Measurements from ENCODE around the gene DACH1.

DACH1 gene

DNA sequence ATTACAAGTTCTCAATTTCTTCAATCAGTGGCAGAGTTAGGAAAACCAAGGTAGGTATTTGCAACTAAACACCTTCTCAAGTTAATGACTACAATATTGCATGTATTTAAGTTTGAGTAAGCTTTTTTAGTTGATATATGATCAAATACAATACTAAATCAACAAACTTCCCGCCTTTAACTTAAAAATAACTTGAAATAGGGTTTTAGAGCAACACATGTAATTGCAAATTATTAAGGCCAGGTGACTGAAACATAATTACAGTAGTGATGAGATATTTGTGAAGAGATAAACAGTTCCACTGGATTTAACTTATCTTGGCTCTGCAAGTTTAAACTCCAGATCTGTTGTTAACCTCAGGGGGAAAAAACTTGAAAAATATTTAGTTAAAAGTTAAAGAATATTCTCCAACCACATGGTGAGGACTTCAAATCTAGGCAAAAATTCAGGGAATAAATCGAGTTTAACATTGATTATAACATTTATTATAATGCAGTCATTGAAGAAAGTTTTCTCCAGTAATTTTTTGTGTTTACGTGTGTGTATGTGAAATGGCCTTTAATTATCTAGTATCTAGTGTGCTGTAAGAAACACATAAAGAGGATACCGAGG, 3.6 kb downstream of the DACH1 start:
- no peak overlapping the region for H3K4me3 ChIP-seq (ENCODE audit: low read length)
- TF ChIP-seq, protein P1, sequence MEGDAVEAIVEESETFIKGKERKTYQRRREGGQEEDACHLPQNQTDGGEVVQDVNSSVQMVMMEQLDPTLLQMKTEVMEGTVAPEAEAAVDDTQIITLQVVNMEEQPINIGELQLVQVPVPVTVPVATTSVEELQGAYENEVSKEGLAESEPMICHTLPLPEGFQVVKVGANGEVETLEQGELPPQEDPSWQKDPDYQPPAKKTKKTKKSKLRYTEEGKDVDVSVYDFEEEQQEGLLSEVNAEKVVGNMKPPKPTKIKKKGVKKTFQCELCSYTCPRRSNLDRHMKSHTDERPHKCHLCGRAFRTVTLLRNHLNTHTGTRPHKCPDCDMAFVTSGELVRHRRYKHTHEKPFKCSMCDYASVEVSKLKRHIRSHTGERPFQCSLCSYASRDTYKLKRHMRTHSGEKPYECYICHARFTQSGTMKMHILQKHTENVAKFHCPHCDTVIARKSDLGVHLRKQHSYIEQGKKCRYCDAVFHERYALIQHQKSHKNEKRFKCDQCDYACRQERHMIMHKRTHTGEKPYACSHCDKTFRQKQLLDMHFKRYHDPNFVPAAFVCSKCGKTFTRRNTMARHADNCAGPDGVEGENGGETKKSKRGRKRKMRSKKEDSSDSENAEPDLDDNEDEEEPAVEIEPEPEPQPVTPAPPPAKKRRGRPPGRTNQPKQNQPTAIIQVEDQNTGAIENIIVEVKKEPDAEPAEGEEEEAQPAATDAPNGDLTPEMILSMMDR (IDR thresholded peaks at IDR 0.05; ENCODE audit: low read depth, low read length): no peak
- TF ChIP-seq EZH2phosphoT487 (IDR thresholded peaks at IDR 0.05; ENCODE audit: low read depth): no peak
- no peak overlapping the region for H2AFZ ChIP-seq (ENCODE audit: low read depth, low read length)
- no peaks in the 10 kb centered on the region for H4K20me1 ChIP-seq (ENCODE audit: insufficient read depth, low read length)
- no peak overlapping the region for H3K27ac ChIP-seq (ENCODE audit: low read length)
- H3K9ac ChIP-seq (ENCODE audit: low read length): no peak overlapping the region
- no peaks in the 10 kb centered on the region for H3K36me3 ChIP-seq (replicated peaks; ENCODE audit: low read depth, low read length)
- H3K4me2 ChIP-seq (ENCODE audit: low read length): no peak overlapping the region
- H3K79me2 ChIP-seq (ENCODE audit: low read length): no peaks in the 10 kb centered on the region
- H3K4me1 ChIP-seq (ENCODE audit: low read length): no peaks in the 10 kb centered on the region
- H3K27me3 ChIP-seq (ENCODE audit: low read depth, low read length): no peaks in the 10 kb centered on the region
- H3K9me3 ChIP-seq (ENCODE audit: insufficient read depth, low read length): 0 out of 2 replicates have a peak, but pooled peaks cover 3% of the 10 kb centered on the region

GRCh38 chr13:71862459-71862943, 4.5 kb downstream of the DACH1 start:
- TF ChIP-seq EZH2phosphoT487 (IDR thresholded peaks at IDR 0.05; ENCODE audit: low read depth): no peak
- TF ChIP-seq, protein P1 (IDR thresholded peaks at IDR 0.05; ENCODE audit: low read depth, low read length): no peak
- H3K4me1 ChIP-seq (ENCODE audit: low read length): no peaks in the 10 kb centered on the region

GRCh38 chr13:71861769-71862458, 5.1 kb downstream of the DACH1 start:
- Histone ChIP-seq H3K27me3 (ENCODE audit: low read depth, low read length) (no peaks in the 10 kb centered on the region), H3K4me1 (ENCODE audit: low read length) (no peaks in the 10 kb centered on the region), H3K27ac (ENCODE audit: low read length) (no peak overlapping the region), H3K9me3 (ENCODE audit: insufficient read depth, low read length) (0 out of 2 replicates have a peak, but pooled peaks cover 3% of the 10 kb centered on the region), H4K20me1 (ENCODE audit: insufficient read depth, low read length) (no peaks in the 10 kb centered on the region), H3K79me2 (ENCODE audit: low read length) (no peaks in the 10 kb centered on the region), H2AFZ (ENCODE audit: low read depth, low read length) (no peak overlapping the region), H3K36me3 (replicated peaks; ENCODE audit: low read depth, low read length) (no peaks in the 10 kb centered on the region), H3K9ac (ENCODE audit: low read length) (no peak overlapping the region), H3K4me3 (ENCODE audit: low read length) (no peak overlapping the region), H3K4me2 (ENCODE audit: low read length) (no peak overlapping the region)
- no peak for TF ChIP-seq EZH2phosphoT487 (IDR thresholded peaks at IDR 0.05; ENCODE audit: low read depth)
- TF ChIP-seq, protein P1 (IDR thresholded peaks at IDR 0.05; ENCODE audit: low read depth, low read length): no peak

More at GRCh38 chr13:71862459-71862943, 4.5 kb downstream of the DACH1 start:
- H4K20me1 ChIP-seq (ENCODE audit: insufficient read depth, low read length): no peaks in the 10 kb centered on the region
- H3K9me3 ChIP-seq (ENCODE audit: insufficient read depth, low read length): 0 out of 2 replicates have a peak, but pooled peaks cover 3% of the 10 kb centered on the region
- no peak overlapping the region for H2AFZ ChIP-seq (ENCODE audit: low read depth, low read length)
- no peak overlapping the region for H3K9ac ChIP-seq (ENCODE audit: low read length)
- H3K79me2 ChIP-seq (ENCODE audit: low read length): no peaks in the 10 kb centered on the region
- H3K36me3 ChIP-seq (replicated peaks; ENCODE audit: low read depth, low read length): no peaks in the 10 kb centered on the region
- H3K27ac ChIP-seq (ENCODE audit: low read length): no peak overlapping the region
- no peak overlapping the region for H3K4me3 ChIP-seq (ENCODE audit: low read length)
- H3K27me3 ChIP-seq (ENCODE audit: low read depth, low read length): no peaks in the 10 kb centered on the region
- no peak overlapping the region for H3K4me2 ChIP-seq (ENCODE audit: low read length)

DNA sequence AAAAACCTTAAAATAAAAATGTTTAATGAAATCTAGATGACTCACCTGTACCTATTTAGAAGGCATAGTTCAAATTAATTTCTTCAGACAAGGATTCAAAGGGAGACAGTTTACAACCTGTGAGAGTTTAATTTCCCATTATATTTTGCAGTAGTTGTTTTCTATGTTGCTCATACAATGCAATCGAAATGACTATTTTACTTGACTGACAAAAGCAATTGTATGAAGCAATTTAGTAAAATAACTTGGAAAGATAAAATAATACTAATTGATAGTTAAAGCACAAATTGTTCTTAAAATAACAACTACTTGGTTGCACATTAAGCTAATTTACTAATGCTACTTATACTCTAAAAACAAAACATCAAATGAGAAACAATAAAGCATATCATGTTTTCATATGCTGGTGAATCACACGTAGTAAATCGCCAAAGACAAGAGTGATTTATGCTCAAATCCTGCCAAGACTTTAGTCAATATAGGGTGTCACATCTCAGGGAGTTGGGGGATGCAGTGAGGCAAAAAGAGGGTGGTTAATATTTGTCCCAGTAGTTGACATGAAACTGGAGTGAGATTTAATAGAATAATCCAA, 6.4 kb downstream of the DACH1 start:
- H3K36me3 ChIP-seq (replicated peaks; ENCODE audit: low read depth, low read length): no peaks in the 10 kb centered on the region
- no peaks in the 10 kb centered on the region for H3K27me3 ChIP-seq (ENCODE audit: low read depth, low read length)
- H3K4me1 ChIP-seq (ENCODE audit: low read length): no peaks in the 10 kb centered on the region
- H3K4me3 ChIP-seq (ENCODE audit: low read length): no peak overlapping the region
- H3K79me2 ChIP-seq (ENCODE audit: low read length): no peaks in the 10 kb centered on the region
- H3K9ac ChIP-seq (ENCODE audit: low read length): no peak overlapping the region
- TF ChIP-seq EZH2phosphoT487 (IDR thresholded peaks at IDR 0.05; ENCODE audit: low read depth): no peak
- TF ChIP-seq, protein P1 (IDR thresholded peaks at IDR 0.05; ENCODE audit: low read depth, low read length): no peak
- no peaks in the 10 kb centered on the region for H4K20me1 ChIP-seq (ENCODE audit: insufficient read depth, low read length)
- no peak overlapping the region for H3K27ac ChIP-seq (ENCODE audit: low read length)
- H2AFZ ChIP-seq (ENCODE audit: low read depth, low read length): no peak overlapping the region
- H3K9me3 ChIP-seq (ENCODE audit: insufficient read depth, low read length): 0 out of 2 replicates have a peak, but pooled peaks cover 3% of the 10 kb centered on the region
- H3K4me2 ChIP-seq (ENCODE audit: low read length): no peak overlapping the region
